DMS79 (cell line): ENCODE measurements around the gene EIF1.

Experiments used
- DNase-seq: peaks from one replicate; lab custom pipeline; 2025; lab: John Stamatoyannopoulos, UW

Gene EIF1

GRCh38 chr17:41735744-41736143, 47.1 kb downstream of the EIF1 start:
- DNase-seq = no peak

- no peak for DNase-seq
Measured at GRCh38 chr17:41736983-41737679, 48.4 kb downstream of the EIF1 start.

- no peak for DNase-seq
Measured at GRCh38 chr17:41737680-41738023, 49.0 kb downstream of the EIF1 start.

GRCh38 chr17:41738077-41738800, 49.6 kb downstream of the EIF1 start:
- peak; percentile 56 for DNase-seq

GRCh38 chr17:41738801-41739112, 50.1 kb downstream of the EIF1 start:
- no peak for DNase-seq

GRCh38 chr17:41739661-41740352, 51.1 kb downstream of the EIF1 start:
- no peak for DNase-seq

- DNase-seq = no peak
Measured at GRCh38 chr17:41740506-41740905, 51.8 kb downstream of the EIF1 start.

GRCh38 chr17:41741709-41742108, 53.0 kb downstream of the EIF1 start:
- no peak for DNase-seq
